Type B pancreatic cell (in vitro differentiated cells): Measurements from ENCODE around the gene VN1R5. TPM values are rescaled to one million over a fixed set of nuclear protein-coding genes. Genes with fewer than 3 reads are reported as not detected.
A peak's percentile ranks its signal among the peaks of the same experiment; 100 is the strongest.
"Not testable (repeated sequence)": the region's sequence is repeated elsewhere in the genome, so short reads cannot be mapped to it uniquely, and the experiment has no call there.

Experiments used
- DNase-seq: peaks from one replicate; pipeline ENCODE4 v3.0.0; 2021; ENCODE audit warnings: mixed read lengths; ENCODE audit not compliant: unreplicated experiment; ENCODE audit errors: extremely low spot score
- H3K27ac Mint-ChIP-seq: 2 replicates; pipeline ENCODE4 v1.8.0; 2021; ENCODE audit warnings: mild to moderate bottlenecking, mixed read lengths
- H3K27me3 Mint-ChIP-seq: 2 replicates; pipeline ENCODE4 v1.8.0; 2021; ENCODE audit warnings: mixed read lengths
- H3K36me3 Mint-ChIP-seq: 2 replicates; pipeline ENCODE4 v1.8.0; 2021; ENCODE audit warnings: mixed read lengths
- H3K4me1 Mint-ChIP-seq: one replicate; pipeline ENCODE4 v1.8.0; 2021; ENCODE audit warnings: mixed read lengths; ENCODE audit not compliant: unreplicated experiment
- H3K4me3 Mint-ChIP-seq: 2 replicates; pipeline ENCODE4 v1.8.0; 2021; ENCODE audit warnings: mild to moderate bottlenecking, mixed read lengths
- H3K9me3 Mint-ChIP-seq: 2 replicates; pipeline ENCODE4 v1.8.0; 2021; ENCODE audit warnings: mixed read lengths
- total RNA-seq: library from RNA; stranded (reverse); gene quantifications from 2 replicates; pipeline ENCODE4 v1.2.1, GENCODE V29; 2021; ENCODE audit warnings: low replicate concordance
- TF ChIP-seq, protein P1 (sequence below): fragments of 200-600 bp; sonication (generic); conservative IDR thresholded peaks from 2 replicates; pipeline ENCODE4 v1.5.0; 2021; ENCODE audit warnings: antibody characterized with exemption, mild to moderate bottlenecking

The VN1R5 gene
- total RNA-seq, 1 donor from 2014 or later = not detected

DNA sequence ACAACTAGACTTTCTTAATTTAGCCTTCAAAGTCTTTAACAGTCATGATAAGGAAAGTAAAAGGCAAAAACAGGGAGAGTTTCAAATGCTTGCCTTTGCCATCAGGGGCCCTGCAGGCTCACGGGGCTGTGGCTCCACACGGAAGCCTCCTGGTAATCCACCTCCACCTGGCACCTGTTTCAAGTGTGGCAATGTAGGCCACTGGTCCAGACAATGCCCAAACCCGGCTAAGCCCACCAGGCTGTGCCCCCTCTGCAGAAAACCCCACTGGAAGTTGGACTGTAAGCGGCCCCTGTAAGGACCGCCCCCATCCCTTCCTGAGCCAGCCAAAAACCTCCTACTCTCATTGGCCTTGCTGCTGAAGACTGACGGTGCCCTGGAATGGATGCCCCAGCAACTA lies 32.5 kb downstream of the VN1R5 start:
- Mint-ChIP-seq H3K4me3 (no peak overlapping the region), H3K4me1 (no peaks in the 10 kb centered on the region), H3K36me3 (peaks cover 14% of the 10 kb centered on the region), H3K27ac (no peak overlapping the region), H3K9me3 (peaks cover 21% of the 10 kb centered on the region), H3K27me3 (no peaks in the 10 kb centered on the region)
- DNase-seq = peak; percentile 25
- TF ChIP-seq, protein P1, sequence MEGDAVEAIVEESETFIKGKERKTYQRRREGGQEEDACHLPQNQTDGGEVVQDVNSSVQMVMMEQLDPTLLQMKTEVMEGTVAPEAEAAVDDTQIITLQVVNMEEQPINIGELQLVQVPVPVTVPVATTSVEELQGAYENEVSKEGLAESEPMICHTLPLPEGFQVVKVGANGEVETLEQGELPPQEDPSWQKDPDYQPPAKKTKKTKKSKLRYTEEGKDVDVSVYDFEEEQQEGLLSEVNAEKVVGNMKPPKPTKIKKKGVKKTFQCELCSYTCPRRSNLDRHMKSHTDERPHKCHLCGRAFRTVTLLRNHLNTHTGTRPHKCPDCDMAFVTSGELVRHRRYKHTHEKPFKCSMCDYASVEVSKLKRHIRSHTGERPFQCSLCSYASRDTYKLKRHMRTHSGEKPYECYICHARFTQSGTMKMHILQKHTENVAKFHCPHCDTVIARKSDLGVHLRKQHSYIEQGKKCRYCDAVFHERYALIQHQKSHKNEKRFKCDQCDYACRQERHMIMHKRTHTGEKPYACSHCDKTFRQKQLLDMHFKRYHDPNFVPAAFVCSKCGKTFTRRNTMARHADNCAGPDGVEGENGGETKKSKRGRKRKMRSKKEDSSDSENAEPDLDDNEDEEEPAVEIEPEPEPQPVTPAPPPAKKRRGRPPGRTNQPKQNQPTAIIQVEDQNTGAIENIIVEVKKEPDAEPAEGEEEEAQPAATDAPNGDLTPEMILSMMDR = no peak

DNA sequence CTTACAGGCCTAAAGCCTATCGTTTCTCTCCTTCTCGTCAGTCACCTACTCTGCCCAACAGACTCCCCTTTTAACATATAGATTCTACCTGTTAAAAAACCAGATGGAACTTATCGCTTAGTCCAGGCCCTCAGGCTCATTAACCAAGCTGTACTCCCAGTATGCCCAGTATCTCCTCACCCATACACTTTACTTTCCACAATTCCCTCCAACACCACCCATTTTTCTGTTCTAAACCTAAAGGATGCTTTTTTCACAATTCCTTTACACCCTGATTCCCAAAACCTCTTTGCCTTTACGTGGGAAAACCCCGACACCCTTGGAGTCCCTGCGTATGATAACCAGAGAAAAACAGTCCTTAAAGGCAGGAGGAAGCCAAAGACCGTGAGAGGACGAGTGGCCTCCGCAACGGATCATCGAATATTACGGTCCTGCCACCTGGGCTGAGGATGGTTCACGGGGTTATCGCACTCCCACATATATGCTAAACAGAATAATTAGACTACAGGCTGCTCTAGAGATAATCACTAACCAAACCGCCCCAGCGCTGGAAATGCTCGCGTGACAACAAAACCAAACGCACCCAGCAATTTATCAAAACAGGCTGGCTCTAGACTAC lies 33.5 kb downstream of the VN1R5 start:
- not testable (repeated sequence) for H3K27ac Mint-ChIP-seq, H3K4me1 Mint-ChIP-seq, H3K4me3 Mint-ChIP-seq, DNase-seq, H3K27me3 Mint-ChIP-seq
- H3K9me3 Mint-ChIP-seq = peaks cover 21% of the 10 kb centered on the region
- H3K36me3 Mint-ChIP-seq = peaks cover 14% of the 10 kb centered on the region

DNA sequence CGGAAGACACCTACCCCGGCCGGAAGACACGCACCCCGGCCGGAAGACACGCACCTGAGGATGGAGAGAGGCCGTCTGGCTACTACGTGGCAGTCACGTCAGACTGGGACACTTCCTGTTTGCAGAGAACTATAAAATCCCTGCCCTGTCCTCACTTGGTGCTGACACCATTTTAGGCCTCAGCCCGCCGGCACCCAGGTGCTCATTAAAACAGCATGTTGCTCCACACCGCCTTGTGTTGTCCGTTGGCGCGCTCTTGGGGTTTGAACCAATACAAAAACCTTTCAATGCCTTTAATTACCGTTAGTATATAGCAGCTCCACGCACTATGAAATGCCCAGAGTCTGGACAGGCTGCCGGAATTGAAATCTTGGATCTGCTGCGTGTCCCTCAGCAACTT lies 34.7 kb downstream of the VN1R5 start:
- Mint-ChIP-seq H3K9me3 (peaks cover 21% of the 10 kb centered on the region), H3K4me1 (no peaks in the 10 kb centered on the region), H3K36me3 (peaks cover 14% of the 10 kb centered on the region), H3K27ac (no peak overlapping the region), H3K27me3 (no peaks in the 10 kb centered on the region), H3K4me3 (no peak overlapping the region)
- TF ChIP-seq, protein P1 = no peak
- DNase-seq = no peak

DNA sequence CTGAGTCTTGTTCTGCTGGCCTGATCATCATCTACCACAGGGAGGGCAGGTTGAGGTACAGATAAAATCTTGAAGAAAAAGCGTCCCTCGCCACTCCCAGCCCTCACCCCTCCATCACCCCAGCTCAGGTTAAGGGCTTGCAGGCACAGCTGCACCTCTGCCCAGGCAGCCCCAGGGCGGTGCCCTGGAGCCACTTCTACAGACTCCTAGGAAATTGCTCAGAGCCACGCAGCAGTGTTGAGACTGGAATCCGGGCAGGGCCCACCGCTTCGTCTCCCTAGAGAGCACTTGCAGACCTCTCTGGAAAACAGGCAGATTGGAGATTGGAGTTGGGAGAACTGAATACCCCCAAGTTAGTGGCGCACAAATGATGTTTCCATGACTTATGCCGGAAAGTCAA lies 35.3 kb downstream of the VN1R5 start:
- H3K27me3 Mint-ChIP-seq = no peaks in the 10 kb centered on the region
- TF ChIP-seq, protein P1 = no peak
- H3K4me3 Mint-ChIP-seq = no peak overlapping the region
- no peak for DNase-seq
- no peak overlapping the region for H3K27ac Mint-ChIP-seq
- peaks cover 17% of the 10 kb centered on the region for H3K9me3 Mint-ChIP-seq
- peaks cover 9% of the 10 kb centered on the region for H3K36me3 Mint-ChIP-seq
- no peaks in the 10 kb centered on the region for H3K4me1 Mint-ChIP-seq

DNA sequence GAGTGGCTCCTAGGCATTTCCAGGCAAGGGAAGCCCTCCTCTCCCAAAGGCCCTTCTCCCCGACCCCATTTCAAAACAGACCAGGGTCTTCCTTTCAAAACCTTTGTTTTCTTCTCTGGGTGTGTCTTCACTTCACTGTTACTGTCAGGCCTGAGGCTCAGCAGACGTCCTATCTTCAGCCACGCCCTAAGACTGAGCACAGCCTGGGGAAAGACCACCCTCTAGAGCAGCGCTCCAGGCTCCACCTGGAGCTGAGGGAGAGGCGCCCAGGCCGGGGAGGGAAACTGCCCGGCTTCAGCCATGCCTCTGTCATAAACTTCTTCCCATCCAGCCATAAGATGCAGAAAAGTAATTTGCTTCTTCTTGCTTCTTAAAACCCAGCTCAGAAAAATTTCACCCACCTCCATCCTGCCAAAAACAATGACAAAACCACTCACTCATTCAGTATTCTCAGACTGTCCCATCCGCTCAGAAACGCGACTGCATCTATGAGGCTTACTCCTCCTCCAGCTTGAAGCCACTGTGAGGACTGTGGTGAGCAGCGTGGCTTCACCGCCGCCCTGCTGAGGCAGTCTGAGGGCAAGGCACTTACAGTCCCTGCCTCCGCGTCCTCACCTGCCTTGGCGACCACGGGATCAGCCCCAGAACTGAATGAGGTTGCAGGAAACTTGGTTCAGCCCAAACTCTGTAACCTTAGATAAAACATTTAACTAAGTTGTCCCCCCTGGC lies 36.1 kb downstream of the VN1R5 start:
- TF ChIP-seq, protein P1 = no peak
- Mint-ChIP-seq H3K4me3 (no peak overlapping the region), H3K27ac (no peak overlapping the region), H3K27me3 (no peaks in the 10 kb centered on the region), H3K4me1 (no peaks in the 10 kb centered on the region), H3K9me3 (peaks cover 15% of the 10 kb centered on the region), H3K36me3 (peaks cover 9% of the 10 kb centered on the region)
- no peak for DNase-seq

DNA sequence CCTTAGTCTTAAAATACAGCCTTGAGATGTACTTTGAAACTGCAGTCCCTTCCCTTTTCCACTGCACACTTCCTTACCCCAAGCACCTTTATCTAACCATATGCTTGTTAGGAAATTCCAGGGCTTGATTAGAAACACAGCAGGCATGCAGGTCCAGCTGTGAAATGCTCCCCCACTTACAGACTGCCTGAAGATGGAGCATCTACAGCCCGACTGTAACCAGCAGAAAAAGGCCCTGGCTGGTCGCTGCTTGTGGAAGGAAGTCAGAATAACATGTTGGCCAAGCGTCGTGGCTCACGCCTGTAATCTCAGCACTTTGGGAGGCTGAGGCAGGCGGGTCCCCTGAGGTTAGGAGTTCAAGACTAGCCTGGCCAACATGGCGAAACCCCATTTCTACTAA lies 37.2 kb downstream of the VN1R5 start:
- no peaks in the 10 kb centered on the region for H3K4me1 Mint-ChIP-seq
- peaks cover 7% of the 10 kb centered on the region for H3K36me3 Mint-ChIP-seq
- H3K9me3 Mint-ChIP-seq = peaks cover 8% of the 10 kb centered on the region
- no peak overlapping the region for H3K4me3 Mint-ChIP-seq
- TF ChIP-seq, protein P1 = no peak
- no peaks in the 10 kb centered on the region for H3K27me3 Mint-ChIP-seq
- no peak overlapping the region for H3K27ac Mint-ChIP-seq
- DNase-seq = no peak
